NCI-H1930 (cell line): Measurements from ENCODE around the gene TRAF3.

ENCODE experiments used
- DNase-seq, 2 experiments: peaks; one replicate each; lab custom pipeline; 2025; lab: John Stamatoyannopoulos, UW

The TRAF3 gene

GRCh38 chr14:102955636-102956408 lies 178.6 kb downstream of the TRAF3 start:
- no peak for DNase-seq

GRCh38 chr14:102957222-102957621 lies 180.0 kb downstream of the TRAF3 start:
- no peak for DNase-seq

- no peak for DNase-seq
These were observed 181.2 kb downstream of the TRAF3 start for GRCh38 chr14:102958461-102958860.
